ENCODE results near the gene C6orf89.

Gene C6orf89

DNA sequence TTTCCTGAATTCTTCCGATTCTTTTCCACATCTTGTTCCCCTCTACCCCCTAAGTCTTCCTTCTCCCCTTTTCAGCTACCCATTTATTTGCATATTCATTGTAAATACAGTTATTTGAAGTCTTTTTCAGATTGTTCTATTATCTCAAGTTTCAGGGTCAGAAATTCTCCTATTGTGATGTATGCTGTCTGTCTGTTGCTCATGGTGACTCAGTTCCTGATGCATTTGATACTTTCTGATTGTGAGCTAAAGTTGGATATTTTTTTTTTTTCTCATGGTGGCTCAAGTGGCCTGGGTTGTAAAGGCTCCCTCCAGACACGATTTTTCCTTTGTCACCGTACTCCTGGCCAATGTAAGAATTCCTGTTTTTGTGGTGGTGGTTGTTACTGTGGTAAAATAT is 63.9 kb downstream of the C6orf89 start:
- ChIA-PET CTCF (interaction anchor here (0.6 kb wide), 1 partner anchor 77 kb away, joined by 6 read pairs; no protein-coding TSS in a partner anchor), POLR2A (ENCODE audit: low non-redundant PET) (no interaction called here)
- TF ChIP-seq, protein P1, sequence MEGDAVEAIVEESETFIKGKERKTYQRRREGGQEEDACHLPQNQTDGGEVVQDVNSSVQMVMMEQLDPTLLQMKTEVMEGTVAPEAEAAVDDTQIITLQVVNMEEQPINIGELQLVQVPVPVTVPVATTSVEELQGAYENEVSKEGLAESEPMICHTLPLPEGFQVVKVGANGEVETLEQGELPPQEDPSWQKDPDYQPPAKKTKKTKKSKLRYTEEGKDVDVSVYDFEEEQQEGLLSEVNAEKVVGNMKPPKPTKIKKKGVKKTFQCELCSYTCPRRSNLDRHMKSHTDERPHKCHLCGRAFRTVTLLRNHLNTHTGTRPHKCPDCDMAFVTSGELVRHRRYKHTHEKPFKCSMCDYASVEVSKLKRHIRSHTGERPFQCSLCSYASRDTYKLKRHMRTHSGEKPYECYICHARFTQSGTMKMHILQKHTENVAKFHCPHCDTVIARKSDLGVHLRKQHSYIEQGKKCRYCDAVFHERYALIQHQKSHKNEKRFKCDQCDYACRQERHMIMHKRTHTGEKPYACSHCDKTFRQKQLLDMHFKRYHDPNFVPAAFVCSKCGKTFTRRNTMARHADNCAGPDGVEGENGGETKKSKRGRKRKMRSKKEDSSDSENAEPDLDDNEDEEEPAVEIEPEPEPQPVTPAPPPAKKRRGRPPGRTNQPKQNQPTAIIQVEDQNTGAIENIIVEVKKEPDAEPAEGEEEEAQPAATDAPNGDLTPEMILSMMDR (conservative IDR thresholded peaks at IDR 0.05; ENCODE audit: low read depth) = no peak
- H3K27ac ChIP-seq = no peak overlapping the region
- DNase-seq (ENCODE audit: low spot score) = peak; percentile 35

DNA sequence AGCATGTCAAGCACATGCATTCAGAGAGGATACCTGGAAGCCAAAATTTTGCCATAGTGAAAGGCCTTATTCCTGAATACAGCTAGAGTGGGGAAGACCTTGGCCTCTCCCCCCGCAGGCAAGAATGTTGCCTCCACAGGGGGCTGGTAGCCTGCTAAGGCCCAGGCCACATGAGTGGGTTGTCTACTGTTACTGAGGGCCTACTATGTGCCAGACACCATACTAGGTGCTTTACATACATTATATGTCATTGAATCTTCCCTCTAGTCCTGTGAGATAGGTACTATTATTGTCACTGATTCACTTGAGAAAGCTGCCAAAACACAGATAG is 68.1 kb downstream of the C6orf89 start:
- CTCF ChIA-PET = interaction anchor here (1.2 kb wide), 1 partner anchor 24 kb away, joined by 4 read pairs; no protein-coding TSS in a partner anchor
- DNase-seq (ENCODE audit: low spot score) = no peak
- POLR2A ChIA-PET (ENCODE audit: low non-redundant PET) = no interaction called here
- TF ChIP-seq, protein P1 (conservative IDR thresholded peaks at IDR 0.05; ENCODE audit: low read depth) = no peak
- H3K27ac ChIP-seq = no peak overlapping the region

DNA sequence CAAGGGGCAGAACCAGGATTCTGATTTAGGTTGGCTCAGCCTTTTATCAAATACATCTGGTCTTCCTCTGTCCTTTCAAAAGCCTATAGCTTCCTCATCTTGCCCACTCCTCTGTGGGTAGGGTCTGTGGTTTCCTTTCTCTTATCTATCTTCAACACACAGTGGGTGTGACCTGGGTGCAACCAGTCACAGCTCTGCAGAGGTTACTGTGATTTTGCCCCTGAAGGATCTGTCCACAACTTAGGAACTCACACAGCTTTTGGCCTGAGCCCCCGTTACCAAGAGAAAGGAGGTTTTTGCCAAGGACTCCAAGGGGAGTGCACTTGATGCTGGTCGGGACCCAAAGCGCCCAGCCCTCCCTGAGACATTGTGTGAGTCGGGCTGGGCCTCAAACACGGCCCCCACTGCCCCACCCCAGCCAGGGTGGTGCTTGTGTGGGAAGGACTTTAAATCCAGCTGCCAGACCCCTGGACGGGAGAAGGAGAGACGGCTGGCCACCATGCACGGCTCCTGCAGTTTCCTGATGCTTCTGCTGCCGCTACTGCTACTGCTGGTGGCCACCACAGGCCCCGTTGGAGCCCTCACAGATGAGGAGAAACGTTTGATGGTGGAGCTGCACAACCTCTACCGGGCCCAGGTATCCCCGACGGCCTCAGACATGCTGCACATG is 68.6 kb downstream of the C6orf89 start, which contains the start of gene PI16:
Gene PI16 (plus strand): TSS at position 477 of the 670 bp plus-strand sequence. CDS start 23 bp downstream, at position 500.
- H3K27ac ChIP-seq = peak within 1 kb of the TSS; percentile 78
- DNase-seq (ENCODE audit: low spot score) = no peak
- ChIA-PET POLR2A (ENCODE audit: low non-redundant PET) (no interaction called here), CTCF (interaction anchor here (1.2 kb wide), 1 partner anchor 23 kb away, joined by 4 read pairs; no protein-coding TSS in a partner anchor)
- TF ChIP-seq, protein P1 (conservative IDR thresholded peaks at IDR 0.05; ENCODE audit: low read depth) = no peak

DNA sequence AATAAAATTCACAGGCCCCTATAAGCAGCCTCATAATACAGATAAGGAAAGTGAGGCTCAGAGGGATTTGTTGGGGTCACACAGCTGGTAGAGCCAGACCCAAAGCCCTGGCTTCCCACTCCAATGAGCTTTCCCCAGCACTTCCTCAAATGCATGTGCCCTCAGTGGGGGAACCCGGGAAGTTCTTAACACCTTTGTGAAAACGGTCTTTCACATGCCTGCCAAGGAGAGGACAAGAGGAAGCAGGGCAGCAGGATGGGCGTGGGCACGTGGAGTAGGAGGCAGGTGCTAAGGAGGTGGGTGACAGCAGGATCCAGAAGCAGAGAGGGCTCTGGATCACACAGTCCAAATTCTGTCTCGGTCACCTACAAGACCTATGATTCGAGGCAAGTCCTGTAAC is 69.4 kb downstream of the C6orf89 start:
- POLR2A ChIA-PET (ENCODE audit: low non-redundant PET) = no interaction called here
- CTCF ChIA-PET = interaction anchor here (0.6 to 1.2 kb wide), 2 partner anchors 41 to 79 kb away, joined by 3 to 6 read pairs; no protein-coding TSS in a partner anchor
- no peak for DNase-seq (ENCODE audit: low spot score)
- TF ChIP-seq, protein P1 (conservative IDR thresholded peaks at IDR 0.05; ENCODE audit: low read depth) = no peak
- H3K27ac ChIP-seq = 0 out of 2 replicates have a peak overlapping the region, but pooled peaks have one; percentile 1

DNA sequence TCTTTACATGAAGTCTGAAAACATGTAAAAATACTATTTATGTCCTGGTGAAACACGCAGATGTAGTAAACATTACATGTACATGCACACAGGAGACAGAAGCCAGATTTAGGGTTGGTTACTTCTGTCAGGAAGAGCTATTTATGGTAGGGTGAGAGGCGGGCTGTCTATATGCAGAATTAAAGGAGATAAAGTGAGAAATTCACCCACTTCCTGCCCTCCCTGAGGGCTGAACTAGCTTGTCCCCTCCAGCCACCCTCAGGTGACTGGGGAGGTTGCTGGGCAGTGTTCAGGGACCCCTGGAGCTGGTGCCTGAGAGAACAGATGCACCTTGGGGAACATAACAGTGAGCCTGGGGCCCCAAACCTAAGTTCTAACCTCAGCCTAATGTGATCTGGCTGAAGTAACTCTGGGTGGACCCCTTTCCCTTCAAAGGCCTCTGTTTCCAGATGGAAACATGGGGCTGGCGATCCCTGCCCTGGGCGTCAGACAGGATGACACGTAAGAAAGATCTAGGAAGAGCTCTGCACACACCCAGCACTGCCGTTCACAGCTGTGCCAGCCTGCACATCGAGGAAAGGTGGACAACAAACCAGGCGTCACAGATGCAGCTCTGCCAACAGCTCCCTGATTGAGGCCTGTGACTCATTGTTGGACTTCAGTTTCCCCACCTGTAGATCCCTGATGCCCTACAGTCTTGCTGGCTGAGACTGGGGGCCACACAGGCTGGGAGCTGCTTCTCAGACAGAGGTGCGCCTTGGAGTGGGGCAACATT is 70.1 kb downstream of the C6orf89 start:
- POLR2A ChIA-PET (ENCODE audit: low non-redundant PET) = interaction anchor here (0.5 kb wide), 1 partner anchor 271 kb away, joined by 3 read pairs; no protein-coding TSS in a partner anchor
- CTCF ChIA-PET = interaction anchor here (0.6 to 1.2 kb wide), 3 partner anchors 23 to 80 kb away, joined by 3 to 6 read pairs (median 5); no protein-coding TSS in a partner anchor
- TF ChIP-seq, protein P1 (conservative IDR thresholded peaks at IDR 0.05; ENCODE audit: low read depth) = no peak
- DNase-seq (ENCODE audit: low spot score) = peak; percentile 51
- H3K27ac ChIP-seq = peak overlapping the region; percentile 78

DNA sequence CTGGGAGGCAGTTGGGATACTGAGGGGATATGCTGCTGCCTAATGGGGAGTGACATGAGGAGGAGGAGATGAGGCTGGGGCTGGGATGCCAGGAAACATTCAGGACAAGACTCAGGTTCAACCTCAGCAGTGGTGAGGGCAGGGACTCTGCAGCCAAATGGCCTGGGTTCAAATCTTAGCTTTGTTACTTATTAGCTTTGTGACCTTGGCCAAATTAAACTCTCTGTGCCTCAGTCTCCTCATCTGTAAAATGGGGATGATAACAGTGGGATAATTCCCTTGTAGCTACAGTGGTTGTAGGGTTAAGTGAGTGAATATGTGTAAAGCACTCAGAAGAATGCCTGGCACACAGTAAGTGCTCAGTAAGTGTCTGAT is 70.7 kb downstream of the C6orf89 start:
- no peak for DNase-seq (ENCODE audit: low spot score)
- H3K27ac ChIP-seq = peak overlapping the region; percentile 78
- CTCF ChIA-PET = interaction anchor here (0.6 to 1.2 kb wide), 2 partner anchors 23 to 42 kb away, joined by 5 to 6 read pairs; no protein-coding TSS in a partner anchor
- POLR2A ChIA-PET (ENCODE audit: low non-redundant PET) = interaction anchor here (0.5 kb wide), 1 partner anchor 271 kb away, joined by 3 read pairs; no protein-coding TSS in a partner anchor
- TF ChIP-seq, protein P1 (conservative IDR thresholded peaks at IDR 0.05; ENCODE audit: low read depth) = no peak
